Measurements from ENCODE around the gene CWC27.
"Not testable (repeated sequence)": the region's sequence is repeated elsewhere in the genome, so short reads cannot be mapped to it uniquely, and the experiment has no call there.

The CWC27 gene

DNA sequence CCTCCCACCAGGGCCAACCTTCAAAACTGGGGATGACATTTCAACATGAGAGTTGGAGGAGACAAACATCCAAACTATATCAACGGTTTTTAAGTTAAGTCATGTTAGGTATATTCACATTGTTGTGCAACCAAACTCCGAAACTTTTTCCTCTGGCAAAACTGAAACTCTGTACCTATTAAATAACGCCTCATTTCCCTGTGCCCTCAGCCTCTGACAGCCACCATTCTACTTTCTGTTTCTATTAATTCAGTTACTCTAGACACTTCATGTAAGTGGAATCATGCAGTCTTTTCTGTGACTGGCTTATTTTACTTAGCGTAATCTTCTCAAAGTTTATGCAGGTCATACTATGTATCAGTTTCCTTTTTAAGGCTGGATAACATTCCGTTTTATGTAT is 85.0 kb downstream of the CWC27 start:
- DNase-seq, result no peak

GRCh38 chr5:64854855-64855254 is 86.1 kb downstream of the CWC27 start:
- DNase-seq, result no peak

DNA sequence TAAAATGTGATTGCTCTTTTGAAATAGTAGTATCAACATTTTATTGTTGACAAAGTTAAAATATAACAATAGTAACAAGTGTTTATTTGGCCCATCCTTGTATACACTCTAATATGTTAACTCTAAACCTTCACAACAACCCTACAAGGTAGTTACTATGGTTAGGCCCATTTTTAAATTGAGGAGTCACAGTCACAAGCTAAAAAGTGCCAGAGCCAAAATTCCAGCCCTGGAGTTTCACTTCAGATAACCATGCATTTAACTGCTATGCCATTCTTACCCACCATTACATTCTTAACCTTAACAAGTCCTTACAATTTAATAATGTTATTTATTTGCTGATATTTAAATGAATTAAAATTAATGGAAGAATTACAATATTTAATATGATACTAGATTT is 91.2 kb downstream of the CWC27 start:
- DNase-seq, result no peak

DNA sequence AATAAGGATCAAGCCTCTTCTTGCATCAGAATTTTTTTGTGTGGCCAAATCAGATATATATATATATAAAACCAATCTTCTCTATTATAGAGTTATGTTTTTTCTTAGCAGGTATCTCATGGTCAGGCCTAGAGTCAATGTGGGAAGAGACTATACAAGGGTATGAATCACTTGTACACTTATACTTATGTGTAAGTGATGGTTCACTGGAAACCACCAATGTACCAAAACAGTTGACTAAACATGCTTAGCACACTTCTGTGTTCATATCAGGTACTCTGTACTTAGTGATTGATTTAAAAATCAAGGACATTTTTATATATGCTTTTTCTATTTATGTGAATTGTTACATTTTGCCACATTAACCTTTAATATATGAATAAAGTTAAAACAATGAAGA is 92.6 kb downstream of the CWC27 start:
- DNase-seq, result no peak

- DNase-seq, result no peak
Observed at GRCh38 chr5:64864171-64864570, 95.4 kb downstream of the CWC27 start.

DNA sequence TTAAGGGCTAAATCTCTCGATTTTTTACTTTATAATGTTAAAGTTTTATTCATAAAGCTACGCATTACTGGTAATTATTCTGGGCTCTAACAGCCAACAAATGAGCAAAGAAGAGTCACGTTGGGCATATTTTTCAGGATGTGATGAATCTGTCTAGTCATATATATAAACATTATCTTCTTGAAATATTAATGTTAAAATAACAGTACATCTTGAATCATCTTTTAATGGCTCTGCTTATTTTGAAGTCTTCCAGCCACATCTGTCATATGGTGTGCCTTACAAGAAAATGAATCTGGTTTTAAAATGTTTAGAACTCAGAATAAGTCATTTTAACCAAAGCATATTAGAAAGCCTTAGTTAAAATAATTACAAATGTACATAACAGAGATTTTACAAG is 96.9 kb downstream of the CWC27 start:
- no peak for DNase-seq

GRCh38 chr5:64869419-64869818 is 100.7 kb downstream of the CWC27 start:
- no peak for DNase-seq

- no peak for DNase-seq
Observed at GRCh38 chr5:64872044-64872443, 103.3 kb downstream of the CWC27 start.

DNA sequence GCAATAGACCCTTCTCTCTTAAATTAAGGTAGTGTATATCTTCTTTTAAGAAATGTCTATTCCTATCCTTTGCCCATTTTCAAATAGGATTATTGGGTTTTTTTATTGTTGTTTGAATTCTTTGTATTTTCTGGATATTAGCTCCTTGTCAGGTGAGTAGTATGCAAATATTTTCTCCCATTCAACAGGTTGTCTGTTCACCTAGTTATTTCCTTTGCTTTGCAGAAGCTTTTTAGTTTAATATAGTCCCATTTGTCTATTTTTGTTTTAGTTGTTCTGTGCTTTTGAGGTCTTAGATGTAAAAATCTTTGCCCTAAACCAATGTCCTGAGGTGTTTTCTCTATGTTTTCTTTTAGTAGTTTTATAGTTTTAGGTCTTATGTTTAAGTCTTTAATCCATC is 104.7 kb downstream of the CWC27 start:
- no peak for DNase-seq

DNA sequence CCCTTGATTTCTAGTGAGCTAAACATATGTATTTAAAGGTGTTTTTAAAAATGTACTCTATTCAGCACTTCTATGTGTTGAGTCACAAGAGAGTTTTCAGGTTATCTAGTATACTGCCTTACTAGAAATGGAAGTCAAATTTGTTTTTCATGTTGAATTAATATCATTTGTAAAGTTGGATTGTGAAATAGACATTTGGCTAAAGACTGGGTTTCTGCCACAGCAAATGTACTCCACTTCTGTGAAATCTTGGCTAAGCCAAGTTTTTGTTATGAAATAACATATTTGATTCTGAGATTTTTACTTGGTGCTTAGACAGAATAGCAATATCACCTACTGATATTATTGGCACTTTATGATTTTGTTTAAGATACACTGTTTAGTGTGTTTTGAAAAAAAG is 106.0 kb downstream of the CWC27 start:
- DNase-seq, result no peak

GRCh38 chr5:64876203-64876602 is 107.5 kb downstream of the CWC27 start:
- no peak for DNase-seq

DNA sequence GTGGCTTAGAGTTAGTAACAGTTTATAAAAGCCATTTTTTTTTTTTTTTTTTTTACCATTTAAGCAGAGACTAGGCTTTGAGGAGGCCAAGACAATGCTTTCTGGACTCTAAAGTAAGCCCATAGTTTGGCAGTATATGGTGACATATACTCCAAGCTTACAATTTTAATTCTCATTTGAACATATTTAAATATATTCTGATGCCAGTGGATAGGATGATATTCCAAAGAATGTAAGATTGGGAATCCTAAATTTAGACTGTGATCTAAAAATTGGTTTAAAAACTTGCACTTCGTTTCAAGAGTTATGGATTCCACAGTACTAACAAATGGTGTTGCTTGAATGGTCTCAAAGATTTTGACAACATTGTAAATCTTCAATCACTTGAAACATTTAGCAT is 112.1 kb downstream of the CWC27 start:
- no peak for DNase-seq

- DNase-seq, result no peak
Observed at GRCh38 chr5:64883912-64884311, 115.2 kb downstream of the CWC27 start.

DNA sequence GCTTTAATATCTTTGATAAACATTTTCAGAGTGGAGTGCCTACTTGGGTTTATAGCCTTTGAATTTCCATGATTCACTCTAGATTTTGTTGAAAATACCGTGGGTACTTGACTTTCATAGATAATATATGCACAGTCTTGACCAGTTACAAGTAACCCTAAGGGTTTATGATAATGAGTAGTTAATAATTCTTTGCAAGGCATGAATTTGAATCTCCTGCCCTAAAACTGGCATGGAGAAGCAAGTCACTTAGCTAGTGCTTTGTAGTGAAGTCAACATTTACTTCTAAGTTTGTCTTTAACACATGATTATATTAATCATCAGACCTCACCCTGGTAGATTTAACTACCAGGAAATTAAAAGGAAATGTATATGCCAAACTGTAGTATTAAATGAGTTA is 115.8 kb downstream of the CWC27 start:
- DNase-seq, result no peak

- no peak for DNase-seq
Observed at GRCh38 chr5:64887910-64888309, 119.2 kb downstream of the CWC27 start.

DNA sequence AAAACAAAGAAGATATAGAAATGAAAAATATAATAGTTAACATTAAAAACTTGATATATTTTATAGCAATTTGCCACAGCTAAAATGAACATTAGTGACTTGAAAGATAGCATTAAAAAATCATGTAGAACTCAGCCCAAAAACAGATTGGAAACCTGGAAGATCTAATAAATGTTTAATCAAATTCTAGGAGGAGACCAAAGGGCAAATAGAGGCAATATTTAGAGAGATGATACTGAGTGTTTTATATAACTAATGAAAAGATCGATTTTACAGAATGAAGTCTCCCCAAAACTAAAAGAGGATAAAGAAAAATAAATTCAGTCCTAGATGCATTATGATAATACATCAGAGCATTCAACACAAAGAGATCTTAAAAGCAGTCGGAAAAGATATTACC is 127.0 kb downstream of the CWC27 start:
- DNase-seq, result no peak

DNA sequence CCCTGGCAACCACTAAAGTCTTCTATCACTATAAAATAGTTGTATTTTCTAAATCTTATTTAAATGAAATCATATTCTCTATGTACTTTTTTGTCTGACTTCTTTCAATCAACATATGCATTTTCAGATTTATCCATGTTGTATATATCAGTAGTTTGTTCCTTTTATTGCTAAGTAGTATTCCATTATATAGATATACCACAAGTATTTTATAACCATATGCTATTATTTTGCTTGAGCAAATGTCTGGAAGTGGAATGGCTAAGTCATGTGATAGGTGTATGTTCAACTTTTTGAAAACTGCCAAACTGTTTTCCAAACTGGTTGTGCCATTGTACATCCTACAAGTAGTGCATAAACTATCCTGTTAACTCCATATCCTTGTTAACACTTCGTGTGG is 131.1 kb downstream of the CWC27 start:
- no peak for DNase-seq

- no peak for DNase-seq
Observed at GRCh38 chr5:64900618-64901017, 131.9 kb downstream of the CWC27 start.

GRCh38 chr5:64907399-64907798 is 138.7 kb downstream of the CWC27 start:
- not testable (repeated sequence) for DNase-seq

DNA sequence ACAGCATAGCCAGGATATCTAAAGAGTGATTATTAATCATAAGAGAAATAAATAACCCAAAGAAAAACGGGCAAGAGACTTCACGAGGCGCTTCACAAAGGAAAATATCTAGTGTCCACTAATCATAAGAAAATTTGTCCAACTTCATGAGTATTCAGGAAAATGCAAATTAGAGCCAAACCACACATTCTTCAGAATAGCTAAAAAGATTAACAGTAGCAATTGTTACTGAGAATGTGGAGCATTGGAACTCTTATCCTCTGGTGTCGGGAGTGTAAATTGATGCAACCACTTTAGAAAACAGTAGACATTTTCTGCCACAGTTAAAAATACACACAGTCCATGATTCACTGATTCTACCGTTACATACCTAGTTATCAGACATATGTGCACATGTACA is 145.7 kb downstream of the CWC27 start:
- DNase-seq, result no peak

DNA sequence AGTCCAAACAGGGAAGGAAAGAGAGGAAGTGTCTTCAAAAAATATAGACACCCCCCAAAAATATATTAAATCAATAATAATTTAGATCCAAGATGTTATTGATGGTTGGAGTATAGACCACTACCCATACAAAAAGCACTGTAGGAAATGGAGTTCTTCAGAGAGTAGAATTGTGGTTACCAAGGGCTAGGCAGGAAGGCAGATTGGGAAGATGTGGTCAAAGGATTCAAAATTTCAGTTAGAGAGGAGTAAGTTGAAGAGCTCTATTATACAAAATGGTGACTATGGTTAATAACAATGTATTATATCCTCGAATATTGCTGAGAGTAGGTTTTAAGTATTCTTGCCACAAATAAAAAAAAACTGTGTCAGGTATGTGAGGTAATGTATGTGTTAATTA is 149.4 kb downstream of the CWC27 start:
- no peak for DNase-seq

- no peak for DNase-seq
Observed at GRCh38 chr5:64921386-64921785, 152.7 kb downstream of the CWC27 start.

- no peak for DNase-seq
Observed at GRCh38 chr5:64923151-64923685, 154.5 kb downstream of the CWC27 start.

DNA sequence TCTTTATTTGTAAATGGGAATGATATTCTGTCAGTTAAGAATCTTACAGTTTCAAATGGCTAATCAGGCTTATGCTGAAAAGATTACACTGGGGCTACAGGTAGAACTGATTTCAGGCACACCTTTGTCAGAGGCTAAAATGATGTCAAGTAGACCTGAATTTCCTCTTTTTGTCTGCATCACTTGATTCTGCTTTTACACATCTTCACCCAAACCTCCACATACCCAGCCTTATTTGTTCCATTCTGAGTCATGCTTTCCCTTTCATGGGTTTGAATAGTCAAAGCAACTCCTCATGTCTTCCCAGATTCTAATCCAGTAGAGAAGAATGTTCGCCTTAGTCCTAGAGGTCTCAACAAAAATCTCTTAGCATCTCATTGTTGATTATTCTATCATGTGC is 156.4 kb downstream of the CWC27 start:
- no peak for DNase-seq

DNA sequence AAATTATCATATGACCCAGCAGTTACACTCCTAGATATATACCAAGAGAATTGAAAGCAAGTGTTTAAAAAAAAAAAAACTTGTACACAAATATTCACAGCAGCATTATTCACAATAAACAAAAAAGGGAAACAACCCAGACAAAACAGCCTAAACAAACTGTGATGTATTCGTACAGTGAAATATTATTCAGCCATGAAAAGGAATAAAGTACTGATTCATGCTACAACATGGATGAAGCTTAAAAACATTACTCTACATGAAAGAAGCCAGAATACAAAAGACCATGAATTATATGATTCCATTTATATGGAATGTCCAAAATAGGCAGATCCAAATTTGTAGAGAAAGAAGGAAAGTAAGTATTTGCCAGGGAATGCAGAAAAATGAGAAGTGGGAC is 161.1 kb downstream of the CWC27 start:
- no peak for DNase-seq

All from CD4-positive, alpha-beta T cell treated with Interleukin-21 for 1 hour (primary cell).